Measurements from ENCODE around the gene SNUPN.
"Not testable (repeated sequence)": the region's sequence is repeated elsewhere in the genome, so short reads cannot be mapped to it uniquely, and the experiment has no call there.

Gene SNUPN

GRCh38 chr15:75570126-75570845, 55.2 kb downstream of the SNUPN start:
- H3K27me3 ChIP-seq (replicated peaks in 2 of 5; ENCODE audit: control insufficient read depth in 4 of 5, insufficient read depth in 5 of 5, low read length in 4 of 5), result no peaks in the 10 kb centered on the region
- ChIA-PET POLR2A (no interaction called here), CTCF (interaction anchor here (0.8 to 1.5 kb wide), 4 partner anchors 8 to 154 kb away, joined by 3 to 4 read pairs (median 3); partner anchors contain the start of gene PTPN9)
- H3K4me3 ChIP-seq (ENCODE audit: control insufficient read depth in 1 of 7, extremely low read depth in 1 of 7, insufficient read depth in 4 of 7, low read depth in 2 of 7, low read length in 6 of 7), result no peak overlapping the region
- H3K36me3 ChIP-seq (ENCODE audit: control insufficient read depth in 4 of 4, insufficient read depth in 4 of 4, low read length in 3 of 4), result peaks cover 0 to 5% (median 0%) of the 10 kb centered on the region in 4 experiments
- DNase-seq, result no peak
- 46% methylated on average over 4 of the region's 8 CpGs for WGBS (ENCODE audit: insufficient coverage)
- no peaks in the 10 kb centered on the region for H3K9me3 ChIP-seq (ENCODE audit: control extremely low read depth in 1 of 5, control insufficient read depth in 4 of 5, insufficient read depth in 2 of 5, low read depth in 1 of 5, low read length in 4 of 5)
- H3K4me1 ChIP-seq (ENCODE audit: control extremely low read depth in 1 of 4, control insufficient read depth in 4 of 4, insufficient read depth in 4 of 4, low read length in 3 of 4), result peaks cover 4 to 6% (median 5%) of the 10 kb centered on the region in 4 experiments
- H3K27ac ChIP-seq (ENCODE audit: insufficient read depth in 1 of 2, low read depth in 1 of 2, low read length in 2 of 2, poor library complexity in 1 of 2, severe bottlenecking in 2 of 2), result no peak overlapping the region

- Histone ChIP-seq H3K9me3 (ENCODE audit: control extremely low read depth in 1 of 5, control insufficient read depth in 4 of 5, insufficient read depth in 2 of 5, low read depth in 1 of 5, low read length in 4 of 5) (no peaks in the 10 kb centered on the region), H3K4me3 (ENCODE audit: control insufficient read depth in 1 of 7, extremely low read depth in 1 of 7, insufficient read depth in 4 of 7, low read depth in 2 of 7, low read length in 6 of 7) (no peak overlapping the region), H3K27me3 (replicated peaks in 2 of 5; ENCODE audit: control insufficient read depth in 4 of 5, insufficient read depth in 5 of 5, low read length in 4 of 5) (no peaks in the 10 kb centered on the region), H3K36me3 (ENCODE audit: control insufficient read depth in 4 of 4, insufficient read depth in 4 of 4, low read length in 3 of 4) (peaks cover 0 to 5% (median 3%) of the 10 kb centered on the region in 4 experiments), H3K27ac (ENCODE audit: insufficient read depth in 1 of 2, low read depth in 1 of 2, low read length in 2 of 2, poor library complexity in 1 of 2, severe bottlenecking in 2 of 2) (no peak overlapping the region), H3K4me1 (ENCODE audit: control extremely low read depth in 1 of 4, control insufficient read depth in 4 of 4, insufficient read depth in 4 of 4, low read length in 3 of 4) (peaks cover 0 to 4% (median 2%) of the 10 kb centered on the region in 4 experiments)
- no CpG with 5 or more reads among the region's 3 CpGs for WGBS (ENCODE audit: insufficient coverage)
- POLR2A ChIA-PET, result no interaction called here
- no peak for DNase-seq
- CTCF ChIA-PET, result no interaction called here
Observed at GRCh38 chr15:75565062-75565970, 60.2 kb downstream of the SNUPN start.

- Histone ChIP-seq H3K36me3 (ENCODE audit: control insufficient read depth in 4 of 4, insufficient read depth in 4 of 4, low read length in 3 of 4) (peaks cover 0 to 4% (median 1%) of the 10 kb centered on the region in 4 experiments), H3K4me3 (ENCODE audit: control insufficient read depth in 1 of 7, extremely low read depth in 1 of 7, insufficient read depth in 4 of 7, low read depth in 2 of 7, low read length in 6 of 7) (no peak overlapping the region), H3K27me3 (replicated peaks in 2 of 5; ENCODE audit: control insufficient read depth in 4 of 5, insufficient read depth in 5 of 5, low read length in 4 of 5) (no peaks in the 10 kb centered on the region), H3K9me3 (ENCODE audit: control extremely low read depth in 1 of 5, control insufficient read depth in 4 of 5, insufficient read depth in 2 of 5, low read depth in 1 of 5, low read length in 4 of 5) (no peaks in the 10 kb centered on the region), H3K4me1 (ENCODE audit: control extremely low read depth in 1 of 4, control insufficient read depth in 4 of 4, insufficient read depth in 4 of 4, low read length in 3 of 4) (no peaks in the 10 kb centered on the region), H3K27ac (ENCODE audit: insufficient read depth in 1 of 2, low read depth in 1 of 2, low read length in 2 of 2, poor library complexity in 1 of 2, severe bottlenecking in 2 of 2) (no peak overlapping the region)
- ChIA-PET CTCF (interaction anchor here (0.7 to 1.8 kb wide), 3 partner anchors 8 to 107 kb away, joined by 3 to 4 read pairs (median 3); no protein-coding TSS in a partner anchor), POLR2A (interaction anchor here (0.6 kb wide), 1 partner anchor 18 kb away, joined by 6 read pairs; no protein-coding TSS in a partner anchor)
- no peak for DNase-seq
- WGBS (ENCODE audit: insufficient coverage), result 100% methylated on average over 1 of the region's 5 CpGs
Observed at GRCh38 chr15:75561888-75562287, 63.6 kb downstream of the SNUPN start.

- H3K27ac ChIP-seq (ENCODE audit: insufficient read depth in 1 of 2, low read depth in 1 of 2, low read length in 2 of 2, poor library complexity in 1 of 2, severe bottlenecking in 2 of 2); H3K9me3 ChIP-seq (ENCODE audit: control extremely low read depth in 1 of 5, control insufficient read depth in 4 of 5, insufficient read depth in 2 of 5, low read depth in 1 of 5, low read length in 4 of 5); H3K4me1 ChIP-seq (ENCODE audit: control extremely low read depth in 1 of 4, control insufficient read depth in 4 of 4, insufficient read depth in 4 of 4, low read length in 3 of 4); H3K27me3 ChIP-seq (replicated peaks in 2 of 5; ENCODE audit: control insufficient read depth in 4 of 5, insufficient read depth in 5 of 5, low read length in 4 of 5); POLR2A ChIA-PET; DNase-seq; H3K36me3 ChIP-seq (ENCODE audit: control insufficient read depth in 4 of 4, insufficient read depth in 4 of 4, low read length in 3 of 4); CTCF ChIA-PET; H3K4me3 ChIP-seq (ENCODE audit: control insufficient read depth in 1 of 7, extremely low read depth in 1 of 7, insufficient read depth in 4 of 7, low read depth in 2 of 7, low read length in 6 of 7): not testable (repeated sequence)
- 80% methylated on average over 1 of the region's 6 CpGs for WGBS (ENCODE audit: insufficient coverage)
Observed at GRCh38 chr15:75559360-75559759, 66.2 kb downstream of the SNUPN start.

- POLR2A ChIA-PET; H3K9me3 ChIP-seq (ENCODE audit: control extremely low read depth in 1 of 5, control insufficient read depth in 4 of 5, insufficient read depth in 2 of 5, low read depth in 1 of 5, low read length in 4 of 5); DNase-seq; CTCF ChIA-PET; H3K27me3 ChIP-seq (replicated peaks in 2 of 5; ENCODE audit: control insufficient read depth in 4 of 5, insufficient read depth in 5 of 5, low read length in 4 of 5); H3K4me3 ChIP-seq (ENCODE audit: control insufficient read depth in 1 of 7, extremely low read depth in 1 of 7, insufficient read depth in 4 of 7, low read depth in 2 of 7, low read length in 6 of 7); H3K36me3 ChIP-seq (ENCODE audit: control insufficient read depth in 4 of 4, insufficient read depth in 4 of 4, low read length in 3 of 4); H3K27ac ChIP-seq (ENCODE audit: insufficient read depth in 1 of 2, low read depth in 1 of 2, low read length in 2 of 2, poor library complexity in 1 of 2, severe bottlenecking in 2 of 2); H3K4me1 ChIP-seq (ENCODE audit: control extremely low read depth in 1 of 4, control insufficient read depth in 4 of 4, insufficient read depth in 4 of 4, low read length in 3 of 4): not testable (repeated sequence)
- WGBS (ENCODE audit: insufficient coverage), result 100% methylated on average over 8 of the region's 28 CpGs
Observed at GRCh38 chr15:75558955-75559354, 66.6 kb downstream of the SNUPN start.

- Histone ChIP-seq H3K27me3 (replicated peaks in 2 of 5; ENCODE audit: control insufficient read depth in 4 of 5, insufficient read depth in 5 of 5, low read length in 4 of 5) (no peaks in the 10 kb centered on the region), H3K4me3 (ENCODE audit: control insufficient read depth in 1 of 7, extremely low read depth in 1 of 7, insufficient read depth in 4 of 7, low read depth in 2 of 7, low read length in 6 of 7) (no peak overlapping the region), H3K36me3 (ENCODE audit: control insufficient read depth in 4 of 4, insufficient read depth in 4 of 4, low read length in 3 of 4) (no peaks in the 10 kb centered on the region), H3K4me1 (ENCODE audit: control extremely low read depth in 1 of 4, control insufficient read depth in 4 of 4, insufficient read depth in 4 of 4, low read length in 3 of 4) (peaks cover 0 to 7% (median 0%) of the 10 kb centered on the region in 4 experiments), H3K27ac (ENCODE audit: insufficient read depth in 1 of 2, low read depth in 1 of 2, low read length in 2 of 2, poor library complexity in 1 of 2, severe bottlenecking in 2 of 2) (no peak overlapping the region), H3K9me3 (ENCODE audit: control extremely low read depth in 1 of 5, control insufficient read depth in 4 of 5, insufficient read depth in 2 of 5, low read depth in 1 of 5, low read length in 4 of 5) (no peaks in the 10 kb centered on the region)
- DNase-seq, result no peak
- CTCF ChIA-PET, result no interaction called here
- POLR2A ChIA-PET, result no interaction called here
Observed at GRCh38 chr15:75554717-75555116, 70.8 kb downstream of the SNUPN start.

GRCh38 chr15:75553659-75554058, 71.9 kb downstream of the SNUPN start:
- H3K27ac ChIP-seq (ENCODE audit: insufficient read depth in 1 of 2, low read depth in 1 of 2, low read length in 2 of 2, poor library complexity in 1 of 2, severe bottlenecking in 2 of 2), result no peak overlapping the region
- H3K9me3 ChIP-seq (ENCODE audit: control extremely low read depth in 1 of 5, control insufficient read depth in 4 of 5, insufficient read depth in 2 of 5, low read depth in 1 of 5, low read length in 4 of 5), result no peaks in the 10 kb centered on the region
- H3K27me3 ChIP-seq (replicated peaks in 2 of 5; ENCODE audit: control insufficient read depth in 4 of 5, insufficient read depth in 5 of 5, low read length in 4 of 5), result no peaks in the 10 kb centered on the region
- CTCF ChIA-PET, result interaction anchor here (0.6 kb wide), 1 partner anchor 21 kb away, joined by 3 read pairs; no protein-coding TSS in a partner anchor
- H3K36me3 ChIP-seq (ENCODE audit: control insufficient read depth in 4 of 4, insufficient read depth in 4 of 4, low read length in 3 of 4), result no peaks in the 10 kb centered on the region
- no peak overlapping the region for H3K4me3 ChIP-seq (ENCODE audit: control insufficient read depth in 1 of 7, extremely low read depth in 1 of 7, insufficient read depth in 4 of 7, low read depth in 2 of 7, low read length in 6 of 7)
- POLR2A ChIA-PET, result interaction anchor here (0.6 kb wide), 1 partner anchor 31 kb away, joined by 3 read pairs; no protein-coding TSS in a partner anchor
- peaks cover 0 to 7% (median 0%) of the 10 kb centered on the region in 4 experiments for H3K4me1 ChIP-seq (ENCODE audit: control extremely low read depth in 1 of 4, control insufficient read depth in 4 of 4, insufficient read depth in 4 of 4, low read length in 3 of 4)
- no peak for DNase-seq

All from common myeloid progenitor, CD34-positive (primary cell).